Activated CD4-positive, alpha-beta T cell treated with anti-CD3 and anti-CD28 coated beads, Interleukin-2, amount 50 U/mL, for 1 hour (primary cell): ENCODE data around the gene KIF7.
"Not testable (repeated sequence)": the region's sequence is repeated elsewhere in the genome, so short reads cannot be mapped to it uniquely, and the experiment has no call there.

Experiments used
- DNase-seq: peaks from one replicate; pipeline ENCODE4 v3.0.0-alpha.2; 2020

KIF7 gene

GRCh38 chr15:89654847-89655805 is at the start of gene KIF7:
Gene KIF7 (minus strand): TSS chr15:89655467. CDS start chr15:89652930, 2,537 bp downstream.
- DNase-seq, result no peak

DNA sequence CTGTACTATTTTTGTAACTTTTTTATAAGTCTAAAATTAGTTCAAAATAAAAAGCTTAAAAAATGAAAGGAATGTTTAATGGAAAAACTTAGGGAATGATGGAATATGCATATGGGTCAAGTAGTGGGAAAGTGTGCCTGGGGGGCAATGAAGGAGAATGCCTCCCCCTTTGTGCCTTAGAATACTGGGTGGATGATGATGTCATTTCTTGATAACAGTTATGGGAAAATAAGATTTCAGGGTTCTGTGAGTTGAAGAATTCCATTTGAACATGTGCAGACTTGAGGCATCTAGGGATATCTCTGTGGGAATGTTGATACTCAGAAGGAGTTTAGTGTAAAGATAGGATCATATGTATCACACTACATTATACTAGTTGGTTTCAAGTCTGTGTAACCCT is 49.1 kb upstream of the KIF7 start:
- DNase-seq, result no peak

DNA sequence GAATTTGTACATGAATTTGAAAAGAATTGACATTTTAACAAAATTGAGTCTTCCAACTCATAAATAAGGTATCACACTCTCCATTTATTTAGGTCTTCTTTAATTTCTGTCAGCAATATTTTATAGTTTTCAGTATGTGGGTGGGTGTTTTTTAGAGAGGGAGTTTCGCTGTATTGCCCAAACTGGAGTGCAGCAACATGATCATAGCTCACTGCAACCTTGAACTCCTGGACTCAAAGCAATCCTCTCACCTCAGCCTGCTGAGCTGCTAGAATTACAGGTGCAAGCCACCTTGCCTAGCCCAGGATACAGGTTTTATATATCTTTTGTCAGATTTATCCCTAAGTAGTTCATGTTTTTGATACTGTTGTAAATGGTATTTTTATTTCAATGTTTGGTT is 39.9 kb upstream of the KIF7 start:
- no peak for DNase-seq

DNA sequence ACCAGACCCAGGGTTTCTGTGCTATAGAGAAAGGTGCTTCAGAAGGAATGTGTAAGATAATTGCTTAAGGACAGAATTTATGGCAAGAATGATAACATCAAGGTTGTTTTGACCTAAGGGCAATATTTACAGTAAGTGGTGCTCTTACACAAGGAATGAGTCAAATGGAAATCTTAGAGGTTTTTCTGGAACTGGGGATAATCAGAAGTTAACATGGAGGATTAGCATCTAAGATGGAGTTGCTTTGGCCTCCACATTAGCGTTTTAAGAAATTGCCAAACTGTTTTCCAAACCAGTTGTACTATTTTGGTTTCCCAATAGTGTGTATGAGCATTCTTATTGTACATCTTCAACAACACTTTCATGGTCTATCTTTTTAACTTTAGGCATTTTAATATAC is 38.4 kb upstream of the KIF7 start:
- DNase-seq, result no peak

GRCh38 chr15:89693091-89693490 is 37.8 kb upstream of the KIF7 start:
- no peak for DNase-seq

DNA sequence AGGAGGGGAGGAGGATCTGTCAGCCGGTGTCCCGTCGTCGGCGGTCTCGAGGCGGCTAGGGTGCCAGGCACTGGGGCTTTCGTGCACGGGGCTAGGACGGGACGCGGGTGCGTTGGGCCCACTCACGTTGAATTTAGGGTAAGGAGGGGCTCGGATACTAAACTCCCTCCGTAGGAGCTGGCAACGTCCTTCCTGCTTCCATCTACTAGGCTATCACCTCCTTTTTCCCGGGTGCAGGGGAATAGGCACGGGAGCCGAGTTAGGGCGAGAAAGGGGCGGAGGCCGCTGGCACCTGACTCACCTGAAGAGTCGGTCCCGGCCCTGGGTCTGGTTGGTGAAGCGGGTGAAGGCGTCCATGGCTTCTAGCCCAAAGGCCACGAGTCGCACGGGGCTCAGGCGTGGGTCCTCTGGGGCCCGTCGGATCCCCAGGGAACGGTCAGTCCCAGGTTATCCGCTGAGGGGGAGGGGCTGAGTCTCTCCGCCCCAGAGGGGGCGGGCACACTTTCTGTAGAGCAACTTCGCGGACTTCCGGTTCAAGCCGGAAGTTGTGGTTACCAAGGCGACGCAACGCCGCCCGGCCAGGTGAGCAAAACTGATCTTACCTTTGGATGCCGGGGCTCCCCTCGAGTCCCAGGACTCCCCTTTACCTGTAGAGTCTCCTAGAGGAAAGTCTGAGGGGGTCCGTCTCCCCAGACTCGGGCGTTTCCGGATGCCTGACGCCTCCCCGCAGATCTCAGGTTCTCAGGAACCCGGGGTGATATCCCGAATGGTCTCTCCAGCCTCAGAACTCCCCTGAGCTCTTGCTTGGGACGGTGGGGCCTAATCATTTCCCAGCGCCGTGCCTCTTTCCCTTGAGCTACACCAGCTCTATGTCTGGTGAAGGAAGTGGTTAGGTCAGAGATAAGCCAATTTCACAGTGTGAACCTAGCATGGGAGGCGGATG is 35.3 kb upstream of the KIF7 start, which contains the start of the genes PEX11A and WDR93:
PEX11A (minus strand) TSS at position 479 of the 943 bp plus-strand sequence; CDS start at position 357, 122 bp downstream.
WDR93 (plus strand) TSS at position 536 of the 943 bp plus-strand sequence. CDS start 10,936 bp downstream, outside the sequence.
- peak; percentile 72 for DNase-seq

GRCh38 chr15:89689930-89690275 is 34.6 kb upstream of the KIF7 start:
- not testable (repeated sequence) for DNase-seq

GRCh38 chr15:89686522-89686921 is 31.3 kb upstream of the KIF7 start:
- no peak for DNase-seq

DNA sequence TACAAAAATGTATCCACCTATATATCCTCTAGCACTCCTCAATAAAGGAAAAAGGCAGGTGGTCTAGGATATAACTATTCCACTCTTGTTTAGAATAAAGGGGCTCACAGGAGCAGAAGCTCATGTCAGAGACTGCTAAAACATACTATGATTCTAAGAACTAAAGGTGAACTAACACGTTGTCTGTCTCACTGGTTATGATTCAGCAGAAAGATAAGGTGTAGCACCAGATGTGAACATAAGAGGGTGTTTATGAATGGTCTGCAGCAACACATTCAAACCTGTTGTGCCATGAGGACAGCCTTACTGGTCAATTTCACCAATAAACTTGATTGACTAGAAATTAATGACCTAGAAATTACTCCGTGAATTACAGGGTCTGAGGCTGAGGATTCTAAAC is 30.7 kb upstream of the KIF7 start:
- no peak for DNase-seq

GRCh38 chr15:89681146-89681545 is 25.9 kb upstream of the KIF7 start:
- no peak for DNase-seq

DNA sequence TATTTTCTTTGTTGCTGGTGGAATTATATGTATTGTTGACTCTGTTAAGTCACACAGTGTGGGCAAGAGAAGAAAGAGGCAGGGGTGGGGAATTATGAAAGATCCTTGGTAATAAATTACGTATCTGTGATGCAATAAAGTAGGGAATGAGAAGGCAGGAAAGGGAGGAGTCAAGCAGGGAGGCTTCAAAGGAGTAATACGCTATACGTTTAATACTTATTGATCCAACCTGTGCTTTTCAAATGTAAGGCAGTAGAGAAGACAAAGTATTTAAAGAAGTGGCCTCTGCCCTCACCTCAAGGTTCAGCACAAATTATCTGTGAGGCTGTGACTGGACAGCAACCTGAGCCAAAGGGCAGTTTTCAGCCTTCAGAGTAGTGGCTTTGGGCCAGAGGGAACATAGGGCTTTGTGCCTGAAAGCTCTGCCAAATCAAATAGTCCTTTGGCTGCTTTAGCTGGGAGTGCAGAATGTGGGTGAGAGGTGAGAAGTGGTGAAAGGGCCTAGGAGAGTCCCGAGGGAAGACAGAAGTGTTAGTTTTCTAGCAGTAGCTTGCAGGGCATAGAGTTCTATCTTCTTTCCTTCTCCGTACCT is 25.1 kb upstream of the KIF7 start:
- no peak for DNase-seq

GRCh38 chr15:89679212-89679611 is 23.9 kb upstream of the KIF7 start, which contains the start of gene PLIN1:
Gene PLIN1 (minus strand): TSS chr15:89679367. CDS start chr15:89677489, 1,878 bp downstream.
- DNase-seq, result no peak

DNA sequence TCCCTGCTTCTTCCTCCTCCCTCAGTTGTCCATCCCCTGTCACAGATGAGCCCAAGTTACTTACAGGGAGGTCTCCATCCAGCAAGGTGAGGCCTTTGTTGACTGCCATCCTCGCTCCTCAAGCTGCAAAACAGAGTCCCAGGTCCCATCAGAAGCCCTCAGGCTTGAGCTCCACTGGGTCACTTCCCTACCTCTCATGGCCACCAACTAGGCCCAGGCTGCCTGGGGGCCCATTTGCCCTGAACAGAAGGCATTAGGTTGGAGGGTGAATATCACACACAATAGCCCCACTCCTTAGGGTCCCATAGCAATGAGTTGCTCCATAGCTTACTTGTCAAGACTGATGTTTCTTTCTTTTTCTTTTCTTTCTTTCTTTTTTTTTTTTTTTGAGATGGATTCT is 22.1 kb upstream of the KIF7 start:
- DNase-seq, result no peak

DNA sequence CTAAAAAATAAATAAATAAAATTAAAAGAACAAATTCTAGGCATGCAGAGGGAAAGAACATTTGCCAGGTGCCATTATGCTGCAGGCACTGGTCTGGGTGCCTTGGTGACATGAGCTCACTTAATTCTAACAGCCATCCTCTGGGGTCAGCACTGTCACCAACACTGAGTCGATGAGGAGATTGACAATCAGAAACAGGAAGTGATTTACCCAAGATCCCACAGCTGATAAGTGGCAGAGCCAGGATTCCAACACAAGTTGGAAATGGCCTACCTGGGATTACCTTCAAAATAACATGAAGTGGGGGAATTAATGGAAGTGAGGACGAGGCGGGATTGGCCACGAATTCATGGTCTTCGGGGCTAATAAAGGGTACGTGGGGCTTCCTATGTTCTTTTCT is 20.3 kb upstream of the KIF7 start:
- DNase-seq, result no peak

GRCh38 chr15:89674526-89674925 is 19.3 kb upstream of the KIF7 start:
- no peak for DNase-seq

DNA sequence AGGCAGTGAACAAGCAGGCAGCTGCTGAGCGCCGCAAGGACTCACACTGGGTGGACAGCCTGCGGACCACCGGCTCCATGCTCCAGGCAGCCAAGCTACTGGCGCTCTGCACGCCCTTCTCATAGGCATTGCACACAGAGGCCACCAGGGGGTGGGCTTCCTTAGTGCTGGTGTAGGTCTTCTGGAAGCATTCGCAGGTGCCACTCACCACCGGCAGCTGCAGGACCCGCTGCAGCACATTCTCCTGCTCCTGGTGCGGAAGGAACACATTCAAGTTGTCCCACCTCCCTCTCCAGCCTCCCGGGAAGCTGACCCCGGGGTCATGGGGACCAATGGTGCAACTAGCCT is 17.9 kb upstream of the KIF7 start:
- no peak for DNase-seq

DNA sequence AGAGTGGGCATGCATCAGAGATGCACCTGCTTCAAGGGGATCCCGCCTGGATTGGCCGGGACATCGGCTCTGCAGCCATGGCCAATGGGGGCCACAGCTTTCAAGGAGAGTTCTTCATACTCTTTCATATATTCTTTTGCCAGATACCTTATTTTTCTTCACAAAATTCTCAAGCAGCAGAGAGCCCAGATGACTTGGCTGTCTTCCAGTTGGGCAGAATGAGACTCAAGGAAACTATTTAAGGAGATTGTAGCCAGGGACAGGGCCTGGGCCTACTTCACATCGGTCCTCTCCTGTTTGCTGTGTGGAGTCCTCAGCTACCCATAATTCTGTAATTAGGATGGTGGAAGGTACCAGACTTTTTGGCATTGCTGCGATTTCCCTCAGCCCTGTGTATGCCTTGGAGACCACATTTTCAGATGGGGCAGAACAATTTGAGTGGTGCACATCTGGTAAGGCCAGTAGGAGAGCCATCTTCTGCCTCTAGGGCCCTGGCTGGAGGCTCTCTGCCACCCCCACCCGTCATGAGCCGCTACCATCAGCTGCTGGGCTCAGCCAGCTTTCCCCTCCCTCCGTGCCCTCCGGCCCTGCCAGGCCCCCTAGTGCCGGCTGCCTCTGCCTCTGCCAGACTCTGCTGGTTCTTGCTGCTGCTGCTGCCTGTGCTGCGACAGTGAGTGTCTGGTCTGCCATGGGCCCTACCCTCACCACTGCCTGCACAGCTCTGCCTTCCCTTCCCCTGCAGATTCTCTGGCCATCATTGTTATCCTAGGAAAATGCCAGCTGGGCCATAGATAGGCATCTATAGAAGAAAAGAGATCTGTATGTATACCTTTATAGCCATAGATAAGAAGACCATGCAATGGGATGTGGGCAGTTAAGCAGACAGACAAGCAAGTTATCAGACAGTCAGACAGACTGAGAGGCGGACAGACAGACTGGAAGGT is 17.2 kb upstream of the KIF7 start:
- no peak for DNase-seq

DNA sequence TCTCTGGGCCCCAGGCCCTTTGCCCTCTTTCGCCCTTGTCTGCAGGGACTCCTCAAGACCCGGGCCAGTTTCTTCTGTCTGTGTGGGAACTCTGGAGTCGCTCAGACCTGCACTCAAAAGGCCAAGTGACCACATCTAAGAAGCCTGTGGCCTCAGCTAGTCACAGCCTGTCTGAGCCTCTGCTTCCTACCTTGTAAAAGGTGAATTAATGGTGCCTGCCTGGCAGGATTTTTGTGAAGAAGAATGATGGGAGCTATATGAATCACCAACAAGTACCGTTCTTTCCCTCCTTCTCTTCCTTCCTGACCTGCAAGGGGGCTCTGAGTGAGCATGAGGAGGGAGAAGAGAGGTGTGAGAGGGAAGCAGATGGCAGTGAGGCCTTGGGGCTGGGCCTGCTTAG is 16.4 kb upstream of the KIF7 start:
- DNase-seq, result no peak

GRCh38 chr15:89670971-89671560 is 15.8 kb upstream of the KIF7 start:
- no peak for DNase-seq

- no peak for DNase-seq
These were observed 14.7 kb upstream of the KIF7 start for GRCh38 chr15:89669941-89670340.

GRCh38 chr15:89669309-89669865 is 14.1 kb upstream of the KIF7 start:
- DNase-seq, result no peak
